Activated CD4-positive, alpha-beta T cell treated with anti-CD3 and anti-CD28 coated beads, Interleukin-2, amount 10 ng/mL, durations not matched to agents 7 days and 5 days (primary cell): ENCODE data around the gene PABPN1. TPM values are rescaled to one million over a fixed set of nuclear protein-coding genes. Genes with fewer than 3 reads are reported as not detected.
A peak's percentile ranks its signal among the peaks of the same experiment; 100 is the strongest.

ENCODE experiments used
- CTCF ChIA-PET: fragments of 350-600 bp; sonication (Branson Sonifier 250); formaldehyde crosslinking; loops from one replicate; lab custom pipeline; 2021; ENCODE audit warnings: antibody characterized with exemption; lab: Charles Lee
- POLR2A ChIA-PET: fragments of 350-600 bp; sonication (Branson Sonifier 250); formaldehyde crosslinking; loops from one replicate; lab custom pipeline; 2021; ENCODE audit warnings: antibody characterized with exemption; lab: Charles Lee
- DNase-seq: peaks from one replicate; pipeline ENCODE4 v3.0.0-alpha.2; 2020
- H3K27ac Mint-ChIP-seq: one replicate; pipeline ENCODE4 v1.8.0; 2021; ENCODE audit warnings: mild to moderate bottlenecking, moderate library complexity, mixed read lengths
- H3K27me3 Mint-ChIP-seq: one replicate; pipeline ENCODE4 v1.8.0; 2021; ENCODE audit warnings: mixed read lengths
- H3K36me3 Mint-ChIP-seq: one replicate; pipeline ENCODE4 v1.8.0; 2021; ENCODE audit warnings: low read depth, mixed read lengths
- H3K4me1 Mint-ChIP-seq: one replicate; pipeline ENCODE4 v1.8.0; 2021; ENCODE audit warnings: mixed read lengths
- H3K4me3 Mint-ChIP-seq: one replicate; pipeline ENCODE4 v1.8.0; 2021; ENCODE audit warnings: mild to moderate bottlenecking, moderate library complexity, mixed read lengths
- H3K9me3 Mint-ChIP-seq: one replicate; pipeline ENCODE4 v1.8.0; 2021; ENCODE audit warnings: mixed read lengths
- total RNA-seq, 2 experiments: library from RNA; stranded (reverse); gene quantifications; one replicate each; pipeline ENCODE4 v1.2.3, GENCODE V29; 2021

The PABPN1 gene
- total RNA-seq, 2 experiments from 2014 or later: 203 to 208 TPM

DNA sequence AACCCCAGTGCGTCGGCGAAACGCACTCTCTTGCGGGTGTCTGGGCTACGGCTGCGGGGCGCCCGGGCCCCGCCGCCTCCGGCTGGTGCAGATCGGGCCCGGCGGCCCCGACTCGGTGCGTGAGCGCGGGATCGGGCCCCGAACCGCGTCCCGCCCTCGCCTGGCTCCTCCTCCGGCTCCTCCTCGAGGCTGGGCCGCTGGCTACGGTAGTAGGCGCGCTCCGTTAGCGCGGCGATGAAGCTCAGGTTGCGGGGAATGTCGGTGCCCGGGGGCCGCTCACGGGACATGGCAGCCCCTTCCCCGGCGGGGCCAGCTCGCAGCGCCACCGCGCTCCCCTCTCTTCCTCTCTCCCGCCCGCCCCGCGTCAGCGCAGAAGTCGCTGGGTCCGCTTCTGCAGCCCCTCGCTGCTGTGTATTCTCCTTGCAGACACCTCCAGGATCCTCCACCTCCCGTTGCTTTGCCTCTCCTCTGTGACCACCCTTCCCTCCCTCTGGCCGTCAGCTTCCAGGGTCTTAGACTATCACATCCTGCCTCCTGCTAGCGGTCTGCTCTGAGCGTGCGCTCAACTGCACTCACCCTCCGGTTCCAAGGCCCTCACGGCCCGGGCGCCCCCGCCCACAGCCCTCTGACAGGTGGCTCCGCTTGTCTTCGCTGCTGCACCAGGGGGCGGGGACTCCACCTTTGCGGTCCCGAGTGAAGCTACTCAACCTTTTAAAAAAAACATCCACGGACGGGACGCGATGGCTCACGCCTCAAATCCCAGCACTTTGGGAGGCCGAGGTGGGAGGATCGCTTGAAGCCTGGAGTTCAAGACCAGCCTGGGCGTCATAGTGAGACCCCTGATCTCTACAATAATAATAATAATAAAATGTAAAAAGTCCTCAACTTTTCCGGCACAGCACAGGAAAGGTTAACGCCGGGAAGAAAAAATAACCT, 18.7 kb upstream of the PABPN1 start, which contains the start of gene PPP1R3E:
Gene PPP1R3E (minus strand): TSS at position 570 of the 936 bp plus-strand sequence. CDS start 283 bp downstream, at position 287.
- DNase-seq: peak; percentile 90
- peak within 1 kb of the TSS; percentile 94 for H3K4me3 Mint-ChIP-seq
- H3K27me3 Mint-ChIP-seq: peaks cover 17% of the 10 kb centered on the region
- peaks cover 9% of the 10 kb centered on the region for H3K36me3 Mint-ChIP-seq
- ChIA-PET POLR2A (interaction anchor here (0.6 to 1.0 kb wide), 4 partner anchors 9 to 1001 kb away, joined by 3 to 8 read pairs (median 4); no protein-coding TSS in a partner anchor), CTCF (interaction anchor here (0.5 to 6.6 kb wide), 9 partner anchors 8 to 189 kb away, joined by 3 to 59 read pairs (median 4); partner anchors contain the start of genes HOMEZ and PABPN1)
- H3K9me3 Mint-ChIP-seq: no peaks in the 10 kb centered on the region
- peak within 1 kb of the TSS; percentile 99 for H3K27ac Mint-ChIP-seq
- peaks cover 36% of the 10 kb centered on the region for H3K4me1 Mint-ChIP-seq

DNA sequence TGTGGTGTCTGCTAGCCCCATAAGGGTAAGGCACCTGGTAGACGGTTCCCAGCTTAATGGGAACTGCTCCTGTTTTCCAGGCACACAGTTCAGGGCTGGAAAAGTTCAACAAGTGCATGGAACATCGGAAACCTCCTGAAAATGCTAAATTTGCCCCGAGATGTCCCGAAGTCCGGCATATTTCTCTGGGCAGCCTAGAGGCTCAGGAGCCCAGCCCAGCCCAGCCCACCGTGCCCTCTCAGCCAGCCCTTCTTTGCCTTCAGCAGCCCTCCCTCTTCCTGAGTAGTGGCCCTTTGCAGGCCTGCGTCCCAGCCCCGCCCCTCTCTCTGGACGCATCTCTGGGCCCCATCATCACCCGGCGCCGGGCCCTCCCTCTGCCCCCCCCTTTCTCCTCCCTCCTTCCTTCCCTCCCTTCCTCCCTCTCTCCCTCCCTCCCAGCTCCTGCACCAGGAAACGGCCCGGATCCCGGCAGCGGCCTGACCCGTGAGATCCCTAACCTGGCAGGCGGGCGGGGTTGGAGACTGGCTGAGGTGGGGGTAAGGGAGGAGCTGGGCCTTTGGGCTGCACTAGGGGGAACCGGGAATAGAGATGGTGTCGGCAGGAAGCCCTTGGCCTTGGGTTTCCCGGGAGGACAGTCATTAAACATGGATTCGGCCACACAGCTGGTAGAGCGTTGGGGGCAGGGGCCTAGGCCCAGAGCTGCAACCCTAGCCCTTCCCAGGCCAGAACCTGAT, 14.7 kb upstream of the PABPN1 start, which contains the start of gene BCL2L2:
Gene BCL2L2 (plus strand): TSS at position 422 of the 734 bp plus-strand sequence. CDS start 935 bp downstream, outside the sequence.
- H3K4me3 Mint-ChIP-seq: peak within 1 kb of the TSS; percentile 40
- ChIA-PET POLR2A (interaction anchor here (0.7 to 1.4 kb wide), 2 partner anchors 14 to 15 kb away, joined by 3 to 5 read pairs; partner anchors contain the start of gene PABPN1), CTCF (interaction anchor here (1.0 to 6.6 kb wide), 4 partner anchors 12 to 26 kb away, joined by 3 to 59 read pairs (median 4); partner anchors contain the start of genes HOMEZ and PABPN1)
- H3K9me3 Mint-ChIP-seq: no peaks in the 10 kb centered on the region
- DNase-seq: peak; percentile 16
- H3K27ac Mint-ChIP-seq: peak within 1 kb of the TSS; percentile 60
- no peaks in the 10 kb centered on the region for H3K36me3 Mint-ChIP-seq
- H3K27me3 Mint-ChIP-seq: peaks cover 18% of the 10 kb centered on the region
- H3K4me1 Mint-ChIP-seq: peaks cover 24% of the 10 kb centered on the region

DNA sequence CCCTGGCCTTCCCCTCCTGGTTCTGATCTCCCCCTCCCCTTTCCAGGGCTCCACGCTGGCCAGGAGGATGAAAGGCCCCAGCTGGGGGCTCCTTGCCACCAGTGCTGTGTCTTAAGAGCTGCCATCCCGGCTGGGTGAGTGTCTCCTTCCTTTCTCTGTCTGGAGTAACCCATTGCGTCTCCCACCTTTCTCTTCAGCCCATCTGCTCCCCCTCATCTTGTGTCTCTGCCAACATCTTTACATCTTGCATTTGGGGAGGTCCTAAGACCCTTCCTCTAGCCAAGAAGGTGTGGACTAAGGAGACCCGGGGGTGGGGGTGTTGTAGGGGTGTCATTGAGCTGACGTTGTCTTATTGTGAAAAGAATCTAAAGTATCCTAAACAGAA, 14.1 kb upstream of the PABPN1 start:
- CTCF ChIA-PET: interaction anchor here (1.0 to 2.1 kb wide), 4 partner anchors 11 to 27 kb away, joined by 3 to 5 read pairs (median 4); partner anchors contain the start of genes HOMEZ and PABPN1
- H3K4me3 Mint-ChIP-seq: peak overlapping the region; percentile 40
- POLR2A ChIA-PET: interaction anchor here (1.0 to 1.4 kb wide), 2 partner anchors 14 to 15 kb away, joined by 5 read pairs; partner anchors contain the start of gene PABPN1
- no peak overlapping the region for H3K27ac Mint-ChIP-seq
- H3K4me1 Mint-ChIP-seq: peaks cover 24% of the 10 kb centered on the region
- peaks cover 18% of the 10 kb centered on the region for H3K27me3 Mint-ChIP-seq
- H3K9me3 Mint-ChIP-seq: no peaks in the 10 kb centered on the region
- no peak for DNase-seq
- H3K36me3 Mint-ChIP-seq: no peaks in the 10 kb centered on the region

GRCh38 chr14:23307687-23308644, 13.3 kb upstream of the PABPN1 start:
- Mint-ChIP-seq H3K4me3 (no peak overlapping the region), H3K9me3 (no peaks in the 10 kb centered on the region), H3K4me1 (peaks cover 20% of the 10 kb centered on the region), H3K27ac (no peak overlapping the region), H3K27me3 (peaks cover 18% of the 10 kb centered on the region), H3K36me3 (no peaks in the 10 kb centered on the region)
- ChIA-PET POLR2A (interaction anchor here (0.6 to 1.4 kb wide), 3 partner anchors 8 to 14 kb away, joined by 3 to 5 read pairs (median 5); partner anchors contain the start of gene PABPN1), CTCF (interaction anchor here (0.7 to 1.3 kb wide), 5 partner anchors 10 to 105 kb away, joined by 3 to 6 read pairs (median 3); partner anchors contain the start of gene PABPN1)
- DNase-seq: no peak

- Mint-ChIP-seq H3K4me3 (no peak overlapping the region), H3K27me3 (peaks cover 17% of the 10 kb centered on the region), H3K9me3 (no peaks in the 10 kb centered on the region), H3K27ac (peak overlapping the region; percentile 38), H3K4me1 (peaks cover 13% of the 10 kb centered on the region), H3K36me3 (no peaks in the 10 kb centered on the region)
- POLR2A ChIA-PET: interaction anchor here (0.6 kb wide), 1 partner anchor 8 kb away, joined by 3 read pairs; no protein-coding TSS in a partner anchor
- CTCF ChIA-PET: interaction anchor here (1.1 kb wide), 1 partner anchor 12 kb away, joined by 6 read pairs; no protein-coding TSS in a partner anchor
- DNase-seq: no peak
These were observed 12.4 kb upstream of the PABPN1 start for GRCh38 chr14:23308721-23309445.

GRCh38 chr14:23310546-23310945, 10.7 kb upstream of the PABPN1 start:
- no peak for DNase-seq
- Mint-ChIP-seq H3K9me3 (no peaks in the 10 kb centered on the region), H3K4me1 (peaks cover 13% of the 10 kb centered on the region), H3K36me3 (no peaks in the 10 kb centered on the region), H3K27ac (no peak overlapping the region), H3K4me3 (no peak overlapping the region), H3K27me3 (peaks cover 11% of the 10 kb centered on the region)
- ChIA-PET CTCF (interaction anchor here (1.0 to 2.0 kb wide), 4 partner anchors 9 to 12 kb away, joined by 3 to 8 read pairs (median 4); partner anchors contain the start of genes PABPN1 and PPP1R3E), POLR2A (interaction anchor here (0.6 to 0.7 kb wide), 2 partner anchors 10 to 614 kb away, joined by 3 read pairs; no protein-coding TSS in a partner anchor)

DNA sequence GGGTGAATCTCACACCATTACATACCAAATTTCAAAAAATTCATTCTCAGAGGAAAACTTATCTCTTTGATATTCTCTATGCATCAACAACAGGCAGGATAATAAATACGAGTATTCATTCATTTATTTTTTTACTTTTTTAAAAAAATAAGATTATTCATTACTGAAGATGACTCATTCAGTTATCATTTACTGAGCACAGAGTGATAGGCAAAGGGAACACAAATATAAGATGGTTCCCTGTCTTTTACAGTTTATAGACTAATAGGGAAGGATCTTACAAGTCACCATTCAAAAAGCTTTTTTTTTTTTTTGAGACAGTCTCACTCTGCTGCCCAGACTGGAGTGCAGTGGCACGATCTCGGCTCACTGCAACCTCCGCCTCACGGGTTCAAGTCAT, 5.0 kb upstream of the PABPN1 start:
- peaks cover 13% of the 10 kb centered on the region for H3K4me1 Mint-ChIP-seq
- peaks cover 4% of the 10 kb centered on the region for H3K9me3 Mint-ChIP-seq
- ChIA-PET CTCF (interaction anchor here (0.6 to 1.5 kb wide), 2 partner anchors 14 to 232 kb away, joined by 3 to 4 read pairs; partner anchors contain the start of gene PPP1R3E), POLR2A (interaction anchor here (0.7 kb wide), 1 partner anchor 8 kb away, joined by 3 read pairs; no protein-coding TSS in a partner anchor)
- H3K36me3 Mint-ChIP-seq: peaks cover 8% of the 10 kb centered on the region
- no peaks in the 10 kb centered on the region for H3K27me3 Mint-ChIP-seq
- H3K4me3 Mint-ChIP-seq: no peak overlapping the region
- DNase-seq: no peak
- H3K27ac Mint-ChIP-seq: no peak overlapping the region

GRCh38 chr14:23319746-23320583, 1.3 kb upstream of the PABPN1 start:
- peak overlapping the region; percentile 82 for H3K4me3 Mint-ChIP-seq
- ChIA-PET CTCF (interaction anchor here (0.5 to 4.5 kb wide), 11 partner anchors 9 to 334 kb away, joined by 3 to 59 read pairs (median 4); partner anchors contain the start of genes BCL2L2, CDH24 and PPP1R3E), POLR2A (interaction anchor here (0.6 to 1.3 kb wide), 4 partner anchors 9 to 499 kb away, joined by 3 to 8 read pairs (median 3); partner anchors contain the start of gene PPP1R3E)
- H3K4me1 Mint-ChIP-seq: peaks cover 34% of the 10 kb centered on the region
- H3K36me3 Mint-ChIP-seq: peaks cover 29% of the 10 kb centered on the region
- H3K27ac Mint-ChIP-seq: peak overlapping the region; percentile 98
- no peak for DNase-seq
- no peaks in the 10 kb centered on the region for H3K27me3 Mint-ChIP-seq
- peaks cover 4% of the 10 kb centered on the region for H3K9me3 Mint-ChIP-seq
